Measurements from ENCODE around the gene C3orf18.

GRCh38 chr3:50616003-50616769 is 48.6 kb upstream of the C3orf18 start:
- no peak for TF ChIP-seq POLR2A (IDR thresholded peaks at IDR 0.05)
- TF ChIP-seq CTCF (IDR thresholded peaks at IDR 0.05): peak; percentile 93 to 94 (median 94)

Measured in testis (tissue), 2 donors.